Astrocyte (in vitro differentiated cells and primary cell): ENCODE results near the gene AGPS. TPM values are rescaled to one million over a fixed set of nuclear protein-coding genes. Genes with fewer than 3 reads are reported as not detected.

Source experiments
- DNase-seq: peaks from one replicate; pipeline ENCODE4 v3.0.0-alpha.2; 2010; ENCODE audit warnings: low read depth
- FAIRE-seq: peaks from 2 replicates; lab custom pipeline; 2011; peaks lifted over from hg19 to GRCh38; lab: Jason Lieb, UNC
- H2AFZ ChIP-seq: 2 replicates; pipeline ENCODE4 v1.6.0; 2012; ENCODE audit warnings: low read depth, low read length, inconsistent platforms
- H3K27ac ChIP-seq: 2 replicates; pipeline ENCODE4 v1.5.1; 2011; ENCODE audit warnings: low read depth, low read length, inconsistent platforms
- H3K27me3 ChIP-seq: 2 replicates; pipeline ENCODE4 v1.6.0; 2011; ENCODE audit warnings: low read length, inconsistent platforms; ENCODE audit not compliant: insufficient read depth
- H3K36me3 ChIP-seq: 2 replicates; pipeline ENCODE4 v1.5.1; 2011; ENCODE audit warnings: low read length, inconsistent platforms; ENCODE audit not compliant: insufficient read depth
- H3K4me1 ChIP-seq: 2 replicates; pipeline ENCODE4 v1.5.1; 2011; ENCODE audit warnings: low read length, inconsistent platforms; ENCODE audit not compliant: insufficient read depth
- H3K4me2 ChIP-seq: 2 replicates; pipeline ENCODE4 v1.6.0; 2012; ENCODE audit warnings: low read length, inconsistent platforms
- H3K4me3 ChIP-seq: 2 replicates; pipeline ENCODE4 v1.5.1; 2011; ENCODE audit warnings: low read depth, mild to moderate bottlenecking, low read length, inconsistent platforms; ENCODE audit not compliant: insufficient read depth
- H3K79me2 ChIP-seq: 2 replicates; pipeline ENCODE4 v1.6.0; 2012; ENCODE audit warnings: mild to moderate bottlenecking, low read length, inconsistent platforms; ENCODE audit not compliant: insufficient read depth
- H3K9ac ChIP-seq: 2 replicates; pipeline ENCODE4 v1.6.0; 2012; ENCODE audit warnings: mild to moderate bottlenecking, low read length, inconsistent platforms
- H3K9me3 ChIP-seq: 2 replicates; pipeline ENCODE4 v1.5.1; 2012; ENCODE audit warnings: low read depth, mild to moderate bottlenecking, low read length, inconsistent platforms; ENCODE audit not compliant: insufficient read depth
- H4K20me1 ChIP-seq: 2 replicates; pipeline ENCODE4 v1.6.0; 2012; ENCODE audit warnings: low read length, inconsistent platforms; ENCODE audit not compliant: insufficient read depth
- H3K27ac Mint-ChIP-seq: one replicate; pipeline ENCODE4 v1.8.0; 2021; ENCODE audit warnings: mild to moderate bottlenecking, mixed read lengths; ENCODE audit not compliant: unreplicated experiment
- H3K27me3 Mint-ChIP-seq: one replicate; pipeline ENCODE4 v1.8.0; 2021; ENCODE audit warnings: low read depth, mixed read lengths; ENCODE audit not compliant: unreplicated experiment
- H3K36me3 Mint-ChIP-seq: one replicate; pipeline ENCODE4 v1.8.0; 2021; ENCODE audit warnings: low read depth, mixed read lengths; ENCODE audit not compliant: unreplicated experiment
- H3K4me1 Mint-ChIP-seq: one replicate; pipeline ENCODE4 v1.8.0; 2021; ENCODE audit warnings: low read depth, mixed read lengths; ENCODE audit not compliant: unreplicated experiment
- H3K4me3 Mint-ChIP-seq: one replicate; pipeline ENCODE4 v1.8.0; 2021; ENCODE audit warnings: mild to moderate bottlenecking, moderate library complexity, mixed read lengths; ENCODE audit not compliant: unreplicated experiment
- H3K9me3 Mint-ChIP-seq: one replicate; pipeline ENCODE4 v1.8.0; 2021; ENCODE audit warnings: mild to moderate bottlenecking, mixed read lengths; ENCODE audit not compliant: unreplicated experiment
- EZH2 ChIP-seq: IDR thresholded peaks from 2 replicates; pipeline ENCODE4 v1.6.1; 2012; ENCODE audit warnings: mild to moderate bottlenecking, low read length, inconsistent platforms; ENCODE audit not compliant: insufficient read depth
- total RNA-seq: library from RNA; stranded (reverse); gene quantifications from 2 replicates; pipeline ENCODE4 v1.2.1, GENCODE V29; 2021
- TF ChIP-seq, protein P1 (sequence below): IDR thresholded peaks from 2 replicates; pipeline ENCODE4 v1.5.1; 2011; ENCODE audit warnings: low read depth, mild to moderate bottlenecking, inconsistent platforms, low read length, moderate library complexity; ENCODE audit not compliant: insufficient read depth

Gene AGPS
- total RNA-seq, 1 donor from 2014 or later, result 66.2 TPM

DNA sequence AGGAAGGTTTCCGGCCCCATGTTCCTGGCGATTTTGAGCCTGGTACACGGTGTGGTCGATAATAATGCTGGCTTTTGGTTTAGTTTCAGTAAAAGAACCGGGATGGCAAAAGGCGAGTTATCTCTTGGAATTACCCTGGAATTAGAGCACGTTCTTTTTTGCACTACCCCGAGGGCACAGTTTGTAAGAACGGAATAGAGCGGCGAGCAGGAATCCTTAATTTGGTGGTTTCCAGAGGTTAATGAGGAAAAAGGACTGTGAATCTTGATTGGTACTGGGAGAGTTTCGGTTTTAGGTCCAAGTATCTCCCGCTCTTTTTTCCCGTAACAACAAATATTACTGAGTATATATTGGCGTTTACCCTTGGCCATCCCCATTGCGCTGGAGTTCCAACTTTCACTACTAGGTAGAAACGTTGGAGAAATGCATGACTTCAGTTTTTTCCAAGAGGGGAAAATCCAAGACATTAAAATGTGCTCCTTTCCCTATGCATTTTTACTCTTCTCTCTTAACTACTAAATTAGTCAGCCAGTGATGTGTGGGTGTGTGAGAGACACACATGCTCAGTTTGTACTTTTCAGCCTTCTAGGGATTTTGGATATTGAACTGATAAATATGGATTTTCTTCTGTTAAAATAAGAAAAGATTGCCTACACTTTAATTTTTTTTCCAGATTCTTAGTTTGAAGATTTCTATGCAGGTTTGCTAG, 160.8 kb downstream of the AGPS start:
- peak overlapping the region; percentile 100 for H3K27ac Mint-ChIP-seq
- H3K4me1 Mint-ChIP-seq, result peaks cover 2% of the 10 kb centered on the region
- peak overlapping the region; percentile 100 for H3K27ac ChIP-seq
- TF ChIP-seq EZH2, result no peak
- TF ChIP-seq, protein P1, sequence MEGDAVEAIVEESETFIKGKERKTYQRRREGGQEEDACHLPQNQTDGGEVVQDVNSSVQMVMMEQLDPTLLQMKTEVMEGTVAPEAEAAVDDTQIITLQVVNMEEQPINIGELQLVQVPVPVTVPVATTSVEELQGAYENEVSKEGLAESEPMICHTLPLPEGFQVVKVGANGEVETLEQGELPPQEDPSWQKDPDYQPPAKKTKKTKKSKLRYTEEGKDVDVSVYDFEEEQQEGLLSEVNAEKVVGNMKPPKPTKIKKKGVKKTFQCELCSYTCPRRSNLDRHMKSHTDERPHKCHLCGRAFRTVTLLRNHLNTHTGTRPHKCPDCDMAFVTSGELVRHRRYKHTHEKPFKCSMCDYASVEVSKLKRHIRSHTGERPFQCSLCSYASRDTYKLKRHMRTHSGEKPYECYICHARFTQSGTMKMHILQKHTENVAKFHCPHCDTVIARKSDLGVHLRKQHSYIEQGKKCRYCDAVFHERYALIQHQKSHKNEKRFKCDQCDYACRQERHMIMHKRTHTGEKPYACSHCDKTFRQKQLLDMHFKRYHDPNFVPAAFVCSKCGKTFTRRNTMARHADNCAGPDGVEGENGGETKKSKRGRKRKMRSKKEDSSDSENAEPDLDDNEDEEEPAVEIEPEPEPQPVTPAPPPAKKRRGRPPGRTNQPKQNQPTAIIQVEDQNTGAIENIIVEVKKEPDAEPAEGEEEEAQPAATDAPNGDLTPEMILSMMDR, result no peak
- no peak for DNase-seq
- peak overlapping the region; percentile 99 for H3K9ac ChIP-seq
- H3K9me3 Mint-ChIP-seq, result peaks cover 7% of the 10 kb centered on the region
- H3K27me3 Mint-ChIP-seq, result no peaks in the 10 kb centered on the region
- no peaks in the 10 kb centered on the region for H3K79me2 ChIP-seq
- peaks cover 2% of the 10 kb centered on the region for H3K4me1 ChIP-seq
- peak overlapping the region; percentile 84 for H3K4me2 ChIP-seq
- H3K9me3 ChIP-seq, result no peaks in the 10 kb centered on the region
- no peak for FAIRE-seq
- peak overlapping the region; percentile 96 for H2AFZ ChIP-seq
- peak overlapping the region; percentile 82 for H3K4me3 ChIP-seq
- no peaks in the 10 kb centered on the region for H3K36me3 ChIP-seq
- H3K27me3 ChIP-seq, result no peaks in the 10 kb centered on the region
- H3K36me3 Mint-ChIP-seq, result peaks cover 2% of the 10 kb centered on the region
- H4K20me1 ChIP-seq, result no peaks in the 10 kb centered on the region
- H3K4me3 Mint-ChIP-seq, result peak overlapping the region; percentile 99

DNA sequence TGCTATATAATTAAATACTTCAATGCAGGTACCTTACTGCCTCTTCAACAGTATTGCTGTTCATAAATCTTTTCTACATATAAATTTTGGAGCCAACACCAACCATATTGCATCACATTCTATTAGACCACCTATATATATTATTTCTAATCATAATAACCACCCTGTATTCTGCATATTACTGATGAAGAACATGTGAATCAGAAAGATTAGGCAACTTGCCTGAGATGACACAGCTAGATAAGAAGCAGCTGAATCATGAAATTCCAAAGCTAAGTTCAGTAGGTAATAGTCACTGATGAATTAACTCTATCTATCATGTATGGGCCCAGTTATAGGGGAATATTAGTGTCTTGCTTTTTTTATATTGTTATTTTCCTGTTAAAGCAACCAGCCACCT, 161.8 kb downstream of the AGPS start:
- peaks cover 7% of the 10 kb centered on the region for H3K9me3 Mint-ChIP-seq
- FAIRE-seq, result no peak
- DNase-seq, result no peak
- no peaks in the 10 kb centered on the region for H3K9me3 ChIP-seq
- H2AFZ ChIP-seq, result no peak overlapping the region
- H3K4me1 Mint-ChIP-seq, result peaks cover 2% of the 10 kb centered on the region
- no peak overlapping the region for H3K4me3 ChIP-seq
- H3K4me1 ChIP-seq, result peaks cover 2% of the 10 kb centered on the region
- no peaks in the 10 kb centered on the region for H3K27me3 Mint-ChIP-seq
- no peaks in the 10 kb centered on the region for H4K20me1 ChIP-seq
- peaks cover 2% of the 10 kb centered on the region for H3K36me3 Mint-ChIP-seq
- H3K27ac ChIP-seq, result no peak overlapping the region
- H3K27ac Mint-ChIP-seq, result no peak overlapping the region
- H3K27me3 ChIP-seq, result no peaks in the 10 kb centered on the region
- no peaks in the 10 kb centered on the region for H3K79me2 ChIP-seq
- no peak overlapping the region for H3K4me3 Mint-ChIP-seq
- TF ChIP-seq EZH2, result no peak
- TF ChIP-seq, protein P1, result no peak
- H3K36me3 ChIP-seq, result no peaks in the 10 kb centered on the region
- no peak overlapping the region for H3K4me2 ChIP-seq
- H3K9ac ChIP-seq, result no peak overlapping the region

DNA sequence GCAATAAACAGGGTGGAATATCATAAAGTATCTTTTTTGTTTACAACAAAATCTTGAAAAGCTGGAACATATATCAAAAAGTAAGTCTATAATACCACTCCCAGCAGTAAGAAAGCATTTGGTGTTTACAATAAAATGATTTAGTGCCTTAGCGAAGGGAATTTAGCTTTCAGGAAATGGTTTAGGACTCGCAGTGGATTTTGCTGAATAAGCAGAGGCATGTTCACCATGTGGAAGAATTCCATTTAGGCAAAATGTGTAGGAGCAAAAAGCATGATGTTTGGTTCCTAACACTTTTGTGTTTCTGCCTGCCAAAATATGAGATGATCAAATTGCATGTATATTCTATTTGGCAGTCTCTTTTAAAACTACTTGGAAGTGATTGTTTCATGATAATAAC, 163.6 kb downstream of the AGPS start:
- H2AFZ ChIP-seq, result no peak overlapping the region
- FAIRE-seq (no peak), DNase-seq (no peak)
- Mint-ChIP-seq H3K36me3 (peaks cover 7% of the 10 kb centered on the region), H3K27ac (no peak overlapping the region), H3K4me3 (no peak overlapping the region), H3K9me3 (peaks cover 8% of the 10 kb centered on the region), H3K27me3 (no peaks in the 10 kb centered on the region), H3K4me1 (peaks cover 2% of the 10 kb centered on the region)
- no peak overlapping the region for H3K4me3 ChIP-seq
- H3K79me2 ChIP-seq, result no peaks in the 10 kb centered on the region
- H4K20me1 ChIP-seq, result no peaks in the 10 kb centered on the region
- H3K36me3 ChIP-seq, result no peaks in the 10 kb centered on the region
- no peak overlapping the region for H3K4me2 ChIP-seq
- no peak overlapping the region for H3K9ac ChIP-seq
- no peaks in the 10 kb centered on the region for H3K27me3 ChIP-seq
- H3K9me3 ChIP-seq, result no peaks in the 10 kb centered on the region
- peaks cover 2% of the 10 kb centered on the region for H3K4me1 ChIP-seq
- H3K27ac ChIP-seq, result no peak overlapping the region
- TF ChIP-seq, protein P1, result no peak
- TF ChIP-seq EZH2, result no peak
